HL-60/S4 (cell line): ENCODE results near the gene CHCHD6.

Source experiments
- in situ Hi-C: fragments of 300-500 bp; cut with MboI; formaldehyde crosslinking; loops from 2 replicates; pipeline ENCODE4 v1.14.3; 2022; ENCODE audit warnings: low sequenced_read_pairs

CHCHD6 gene

GRCh38 chr3:126935756-126936509 is 231.9 kb downstream of the CHCHD6 start:
- in situ Hi-C loops: no loop called here

GRCh38 chr3:126936853-126937425 is 232.9 kb downstream of the CHCHD6 start:
- in situ Hi-C loops: no loop called here

GRCh38 chr3:126937533-126937932 is 233.5 kb downstream of the CHCHD6 start:
- in situ Hi-C loops: no loop called here

GRCh38 chr3:126937973-126938372 is 233.9 kb downstream of the CHCHD6 start:
- in situ Hi-C loops: no loop called here

- in situ Hi-C loops: no loop called here
Observed at GRCh38 chr3:126938520-126939337, 234.7 kb downstream of the CHCHD6 start.

- in situ Hi-C loops: no loop called here
Observed at GRCh38 chr3:126939338-126939718, 235.3 kb downstream of the CHCHD6 start.

- in situ Hi-C loops: no loop called here
Observed at GRCh38 chr3:126939733-126940132, 235.7 kb downstream of the CHCHD6 start.

GRCh38 chr3:126941721-126942270 is 237.8 kb downstream of the CHCHD6 start:
- in situ Hi-C loops: no loop called here

GRCh38 chr3:126944089-126944965 is 240.3 kb downstream of the CHCHD6 start:
- in situ Hi-C loops: no loop called here

- in situ Hi-C loops: no loop called here
Observed at GRCh38 chr3:126945171-126945721, 241.2 kb downstream of the CHCHD6 start.

- in situ Hi-C loops: no loop called here
Observed at GRCh38 chr3:126945891-126946290, 241.9 kb downstream of the CHCHD6 start.

- in situ Hi-C loops: no loop called here
Observed at GRCh38 chr3:126946405-126946804, 242.4 kb downstream of the CHCHD6 start.

GRCh38 chr3:126947429-126947828 is 243.4 kb downstream of the CHCHD6 start:
- in situ Hi-C loops: no loop called here

- in situ Hi-C loops: no loop called here
Observed at GRCh38 chr3:126948980-126949535, 245.0 kb downstream of the CHCHD6 start.

- in situ Hi-C loops: no loop called here
Observed at GRCh38 chr3:126951561-126951960, 247.5 kb downstream of the CHCHD6 start.

GRCh38 chr3:126952261-126952982 is 248.4 kb downstream of the CHCHD6 start:
- in situ Hi-C loops: no loop called here

GRCh38 chr3:126952983-126953660 is 249.1 kb downstream of the CHCHD6 start:
- in situ Hi-C loops: no loop called here

GRCh38 chr3:126954141-126954842 is 250.3 kb downstream of the CHCHD6 start:
- in situ Hi-C loops: no loop called here
